Measurements from ENCODE around the gene RRP12. TPM values are rescaled to one million over a fixed set of nuclear protein-coding genes. Genes with fewer than 3 reads are reported as not detected.
"Not testable (repeated sequence)": the region's sequence is repeated elsewhere in the genome, so short reads cannot be mapped to it uniquely, and the experiment has no call there.

RRP12 gene
- total RNA-seq, 1 donor from 2014 or later, result 23.5 TPM

DNA sequence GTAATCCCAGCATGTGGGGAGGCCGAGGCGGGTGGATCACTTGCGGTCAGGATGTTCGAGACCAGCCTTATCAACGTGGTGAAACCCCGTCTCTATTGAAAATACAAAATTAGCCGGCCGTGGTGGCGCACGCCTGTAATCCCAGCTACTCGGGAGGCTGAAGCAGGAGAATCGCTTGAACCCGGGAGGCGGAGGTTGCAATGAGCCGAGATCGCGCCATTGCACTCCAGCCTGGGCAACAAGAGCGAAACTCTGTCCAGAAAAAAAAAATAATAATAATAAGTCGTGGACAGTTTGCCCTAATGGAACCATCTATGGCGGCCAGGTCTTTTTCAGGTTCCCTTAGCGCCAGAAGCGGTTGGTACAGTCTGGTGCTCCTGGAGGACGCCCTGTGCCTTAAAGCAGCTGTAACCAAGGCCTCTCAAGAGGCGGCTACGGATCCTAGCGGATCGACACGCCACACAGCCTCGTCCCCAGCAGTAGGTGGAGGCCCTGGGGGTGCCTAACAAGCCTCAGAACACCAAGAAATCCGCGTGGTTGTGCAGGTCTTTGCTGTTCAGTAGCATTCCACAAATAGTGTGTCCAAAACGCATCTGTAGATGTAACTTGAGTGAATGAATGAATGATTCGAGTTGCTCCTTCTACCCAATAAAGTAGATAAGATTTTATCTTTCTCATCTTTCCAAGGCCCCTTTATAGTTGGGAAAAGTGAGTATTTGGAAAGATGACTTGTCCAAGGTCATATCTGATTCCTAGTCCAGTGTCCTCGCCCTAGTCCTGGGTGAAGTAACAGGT lies 25.8 kb upstream of the RRP12 start:
- H3K4me3 ChIP-seq (ENCODE audit: low read depth, low read length), result peak overlapping the region; percentile 98
- no peak for DNase-seq (ENCODE audit: low read depth)
- TF ChIP-seq, protein P1, sequence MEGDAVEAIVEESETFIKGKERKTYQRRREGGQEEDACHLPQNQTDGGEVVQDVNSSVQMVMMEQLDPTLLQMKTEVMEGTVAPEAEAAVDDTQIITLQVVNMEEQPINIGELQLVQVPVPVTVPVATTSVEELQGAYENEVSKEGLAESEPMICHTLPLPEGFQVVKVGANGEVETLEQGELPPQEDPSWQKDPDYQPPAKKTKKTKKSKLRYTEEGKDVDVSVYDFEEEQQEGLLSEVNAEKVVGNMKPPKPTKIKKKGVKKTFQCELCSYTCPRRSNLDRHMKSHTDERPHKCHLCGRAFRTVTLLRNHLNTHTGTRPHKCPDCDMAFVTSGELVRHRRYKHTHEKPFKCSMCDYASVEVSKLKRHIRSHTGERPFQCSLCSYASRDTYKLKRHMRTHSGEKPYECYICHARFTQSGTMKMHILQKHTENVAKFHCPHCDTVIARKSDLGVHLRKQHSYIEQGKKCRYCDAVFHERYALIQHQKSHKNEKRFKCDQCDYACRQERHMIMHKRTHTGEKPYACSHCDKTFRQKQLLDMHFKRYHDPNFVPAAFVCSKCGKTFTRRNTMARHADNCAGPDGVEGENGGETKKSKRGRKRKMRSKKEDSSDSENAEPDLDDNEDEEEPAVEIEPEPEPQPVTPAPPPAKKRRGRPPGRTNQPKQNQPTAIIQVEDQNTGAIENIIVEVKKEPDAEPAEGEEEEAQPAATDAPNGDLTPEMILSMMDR (conservative IDR thresholded peaks at IDR 0.05; ENCODE audit: low read depth, low read length), result no peak

DNA sequence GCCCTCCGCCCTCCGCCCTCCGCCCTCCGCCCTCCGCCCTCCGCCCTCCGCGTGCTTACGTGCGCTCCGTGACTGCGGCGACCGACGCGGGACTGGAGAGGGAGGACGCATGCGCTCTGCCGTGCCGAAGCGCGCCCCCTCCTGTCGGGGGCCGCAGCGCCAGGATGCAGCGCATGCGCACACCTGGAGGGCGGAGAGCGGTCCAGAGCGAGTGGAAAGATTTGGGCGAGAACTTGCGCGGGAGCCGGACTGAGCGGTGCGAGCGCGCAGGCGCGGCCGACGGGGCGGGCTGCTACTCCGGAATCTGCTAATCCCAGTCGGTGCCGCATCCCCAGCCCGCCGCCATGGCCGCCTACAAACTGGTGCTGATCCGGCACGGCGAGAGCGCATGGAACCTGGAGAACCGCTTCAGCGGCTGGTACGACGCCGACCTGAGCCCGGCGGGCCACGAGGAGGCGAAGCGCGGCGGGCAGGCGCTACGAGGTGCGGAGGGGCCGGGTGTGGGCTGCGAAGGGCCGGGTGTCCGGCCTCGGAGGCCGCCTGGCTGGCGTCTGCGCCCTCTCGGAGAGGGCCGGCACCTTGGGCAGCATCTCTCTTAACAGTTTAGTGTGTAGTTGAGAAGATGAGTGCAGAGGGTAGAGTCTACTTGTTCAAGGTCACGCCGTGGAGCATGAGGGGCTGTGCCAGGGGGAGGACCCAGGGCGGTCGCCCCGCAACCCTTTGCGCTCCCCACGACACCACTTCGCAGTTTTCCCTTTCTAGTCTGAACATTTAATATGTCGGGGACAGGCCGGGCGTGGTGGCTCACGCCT lies 25.0 kb upstream of the RRP12 start, which contains the start of gene PGAM1:
TSS of gene PGAM1 (plus strand) at position 228 of the 812 bp plus-strand sequence. CDS start at position 345, 117 bp downstream.
- no peak for DNase-seq (ENCODE audit: low read depth)
- peak within 1 kb of the TSS; percentile 98 for H3K4me3 ChIP-seq (ENCODE audit: low read depth, low read length)
- TF ChIP-seq, protein P1 (conservative IDR thresholded peaks at IDR 0.05; ENCODE audit: low read depth, low read length), result peak; percentile 64

DNA sequence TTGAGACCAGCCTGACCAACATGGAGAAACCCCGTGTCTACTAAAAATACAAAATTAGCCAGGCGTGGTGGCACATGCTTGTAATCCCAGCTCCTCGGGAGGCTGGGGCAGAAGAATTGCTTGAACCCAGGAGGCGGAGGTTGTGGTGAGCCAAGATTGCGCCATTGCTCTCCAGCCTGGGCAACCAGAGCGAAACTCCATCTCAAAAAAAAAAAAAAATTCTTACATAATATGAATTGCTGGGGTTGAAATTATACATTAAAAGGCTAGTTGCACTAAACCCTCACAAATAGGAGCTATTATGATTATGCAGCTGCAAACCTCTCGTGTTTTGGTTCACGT lies 22.6 kb upstream of the RRP12 start:
- DNase-seq (ENCODE audit: low read depth); H3K4me3 ChIP-seq (ENCODE audit: low read depth, low read length): not testable (repeated sequence)

DNA sequence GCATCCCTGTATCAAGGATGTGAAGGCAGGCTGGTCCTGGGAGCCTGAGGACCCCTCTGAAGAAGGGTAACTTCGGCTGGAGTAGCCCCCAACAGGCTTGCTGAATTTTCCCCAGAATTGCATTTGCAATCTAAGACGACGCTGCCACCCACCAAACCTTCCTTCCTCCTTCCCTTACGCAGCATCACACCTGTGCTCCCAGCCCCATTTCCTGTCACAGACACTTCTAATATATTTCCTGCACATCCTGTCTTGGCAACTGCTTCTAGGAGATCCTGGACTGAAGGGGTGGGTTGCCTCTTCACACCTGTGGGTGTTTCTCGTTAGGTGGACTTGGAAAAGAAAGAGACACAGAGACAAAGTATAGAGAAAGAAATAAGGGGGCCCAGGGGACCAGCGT lies 15.4 kb upstream of the RRP12 start:
- TF ChIP-seq, protein P1 (conservative IDR thresholded peaks at IDR 0.05; ENCODE audit: low read depth, low read length), result no peak

DNA sequence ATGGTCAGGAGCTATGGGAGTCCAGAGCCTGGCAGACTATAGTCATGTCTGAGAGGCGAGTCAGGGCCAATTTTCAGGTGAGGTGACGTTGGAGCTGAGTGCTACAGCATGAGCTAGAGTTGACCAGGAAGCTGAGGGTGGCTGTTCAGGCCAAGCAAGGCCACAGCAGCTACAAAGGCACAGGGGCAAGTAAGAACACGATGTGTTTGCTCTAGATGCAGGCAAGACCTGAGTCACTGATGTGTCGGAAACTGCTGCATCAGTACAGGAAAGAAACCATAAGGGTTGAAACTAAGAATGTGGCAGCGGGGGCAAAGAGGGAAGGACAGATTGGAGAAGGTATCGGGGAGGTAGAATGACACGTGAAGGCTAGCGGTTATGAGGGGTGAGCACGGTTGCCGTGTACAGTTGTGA lies 11.8 kb upstream of the RRP12 start:
- TF ChIP-seq, protein P1 (conservative IDR thresholded peaks at IDR 0.05; ENCODE audit: low read depth, low read length), result no peak
- DNase-seq (ENCODE audit: low read depth), result no peak
- no peak overlapping the region for H3K4me3 ChIP-seq (ENCODE audit: low read depth, low read length)

More for the DNA sequence above, 15.4 kb upstream of the RRP12 start:
- no peak overlapping the region for H3K4me3 ChIP-seq (ENCODE audit: low read depth, low read length)
- no peak for DNase-seq (ENCODE audit: low read depth)

DNA sequence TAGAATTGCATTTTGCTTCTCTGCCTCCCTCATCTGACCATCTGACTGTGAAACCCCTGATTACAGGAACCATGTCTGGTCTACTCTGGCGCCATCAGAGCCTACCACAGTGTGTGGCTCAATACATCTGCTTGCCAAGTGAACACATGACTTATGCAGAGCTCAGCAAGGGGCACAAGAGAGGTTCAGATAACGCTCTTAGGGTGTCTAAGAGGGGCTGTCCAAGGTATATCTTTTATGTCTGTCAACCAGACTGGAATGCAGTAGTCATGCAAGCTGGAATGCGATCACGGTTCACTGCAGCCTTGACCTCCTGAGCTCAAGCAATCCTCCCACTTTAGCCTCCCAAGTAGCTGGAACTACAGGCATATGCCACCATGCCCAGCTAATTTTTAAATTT lies 10.3 kb upstream of the RRP12 start:
- DNase-seq (ENCODE audit: low read depth), result no peak
- TF ChIP-seq, protein P1 (conservative IDR thresholded peaks at IDR 0.05; ENCODE audit: low read depth, low read length), result no peak
- H3K4me3 ChIP-seq (ENCODE audit: low read depth, low read length), result no peak overlapping the region

DNA sequence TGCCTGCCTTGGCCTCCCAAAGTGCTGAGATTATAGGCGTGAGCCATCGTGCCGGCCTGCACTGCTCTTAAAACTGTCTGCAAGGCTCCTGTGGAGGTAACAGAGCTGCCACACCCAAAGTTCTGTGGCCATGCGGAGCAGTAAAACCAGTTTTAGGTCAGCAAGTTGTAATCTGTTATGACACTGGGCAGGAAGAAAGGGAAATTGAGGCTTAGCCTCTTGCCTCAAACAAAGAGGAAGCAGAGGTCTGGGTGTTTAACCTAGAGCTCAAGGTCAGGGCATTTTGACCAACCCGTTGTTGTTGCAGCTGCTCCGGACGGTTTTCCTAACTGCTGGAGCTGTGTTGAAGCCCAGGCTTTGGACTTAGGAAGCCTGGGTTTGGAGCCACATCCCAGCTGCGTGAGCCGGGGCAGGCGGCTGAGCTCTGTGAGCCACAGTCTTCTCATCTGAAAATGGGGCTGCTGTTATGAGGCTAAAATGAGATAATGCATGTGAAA lies 7.4 kb upstream of the RRP12 start:
- H3K4me3 ChIP-seq (ENCODE audit: low read depth, low read length), result no peak overlapping the region
- TF ChIP-seq, protein P1 (conservative IDR thresholded peaks at IDR 0.05; ENCODE audit: low read depth, low read length), result no peak
- no peak for DNase-seq (ENCODE audit: low read depth)

All from epithelial cell of proximal tubule (primary cell).